Endothelial cell (in vitro differentiated cells): ENCODE measurements around the gene FAM20C. TPM values are rescaled to one million over a fixed set of nuclear protein-coding genes. Genes with fewer than 3 reads are reported as not detected.

Experiments used
- DNase-seq: peaks from one replicate; pipeline ENCODE4 v3.0.0; 2021; ENCODE audit warnings: low spot score
- H3K27ac Mint-ChIP-seq: one replicate; pipeline ENCODE4 v1.8.0; 2021; ENCODE audit warnings: mixed read lengths, inconsistent platforms; ENCODE audit not compliant: unreplicated experiment
- H3K27me3 Mint-ChIP-seq: one replicate; pipeline ENCODE4 v1.8.0; 2021; ENCODE audit warnings: mild to moderate bottlenecking, moderate library complexity, mixed read lengths, inconsistent platforms; ENCODE audit not compliant: unreplicated experiment
- H3K36me3 Mint-ChIP-seq: one replicate; pipeline ENCODE4 v1.8.0; 2021; ENCODE audit warnings: mild to moderate bottlenecking, low read depth, mixed read lengths, inconsistent platforms; ENCODE audit not compliant: unreplicated experiment
- H3K4me1 Mint-ChIP-seq: one replicate; pipeline ENCODE4 v1.8.0; 2021; ENCODE audit warnings: mild to moderate bottlenecking, mixed read lengths, inconsistent platforms; ENCODE audit not compliant: unreplicated experiment
- H3K4me3 Mint-ChIP-seq: one replicate; pipeline ENCODE4 v1.8.0; 2021; ENCODE audit warnings: mild to moderate bottlenecking, mixed read lengths, inconsistent platforms; ENCODE audit not compliant: unreplicated experiment
- H3K9me3 Mint-ChIP-seq: one replicate; pipeline ENCODE4 v1.8.0; 2021; ENCODE audit warnings: mixed read lengths, inconsistent platforms; ENCODE audit not compliant: unreplicated experiment
- CTCF ChIP-seq: fragments of 200-600 bp; sonication (generic); IDR thresholded peaks from one replicate; pipeline ENCODE4 v1.5.0; 2021; ENCODE audit warnings: antibody characterized with exemption; ENCODE audit not compliant: unreplicated experiment
- total RNA-seq: library from RNA; stranded (reverse); fragmentation: NEBNext Ultra II Directional; extraction: Animal tissue kit (Norgen Biotek cat#: 25700); gene quantifications from one replicate; pipeline ENCODE4 v1.2.1, GENCODE V29; 2021; ENCODE audit not compliant: unreplicated experiment

Gene FAM20C
- total RNA-seq, 1 donor from 2014 or later, result 3.1 TPM

DNA sequence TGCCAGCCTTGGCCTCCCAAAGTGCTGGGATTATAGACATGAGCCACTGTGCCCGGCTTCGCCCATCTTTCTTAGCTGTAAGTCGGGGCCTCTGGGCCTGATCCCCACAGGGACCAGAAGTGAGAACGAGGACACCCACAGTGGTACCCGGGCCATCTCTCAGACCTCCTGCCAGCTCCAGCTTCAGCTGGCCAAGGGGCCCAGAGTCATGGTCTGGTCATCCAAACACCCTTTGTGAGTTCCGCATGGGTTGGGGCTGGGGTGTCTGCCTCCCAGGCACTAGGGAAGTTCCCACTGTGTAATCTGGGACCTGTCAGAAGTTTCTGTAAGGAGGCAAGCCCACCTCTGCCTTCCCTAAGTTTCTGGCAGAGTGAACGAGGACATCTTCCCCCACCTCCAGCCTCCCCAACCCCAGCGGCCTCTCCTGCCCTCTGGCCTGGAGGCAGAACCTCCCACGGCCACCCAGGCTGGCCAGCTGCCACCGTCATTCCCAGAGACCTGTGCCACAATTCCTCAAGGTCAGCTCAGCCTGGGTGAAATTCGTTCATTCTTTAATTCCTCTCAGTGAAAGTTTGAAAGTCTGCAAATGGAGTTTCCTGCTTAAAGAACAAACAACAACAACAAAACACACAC lies 78.1 kb downstream of the FAM20C start:
- H3K27ac Mint-ChIP-seq, result peak overlapping the region; percentile 67

DNA sequence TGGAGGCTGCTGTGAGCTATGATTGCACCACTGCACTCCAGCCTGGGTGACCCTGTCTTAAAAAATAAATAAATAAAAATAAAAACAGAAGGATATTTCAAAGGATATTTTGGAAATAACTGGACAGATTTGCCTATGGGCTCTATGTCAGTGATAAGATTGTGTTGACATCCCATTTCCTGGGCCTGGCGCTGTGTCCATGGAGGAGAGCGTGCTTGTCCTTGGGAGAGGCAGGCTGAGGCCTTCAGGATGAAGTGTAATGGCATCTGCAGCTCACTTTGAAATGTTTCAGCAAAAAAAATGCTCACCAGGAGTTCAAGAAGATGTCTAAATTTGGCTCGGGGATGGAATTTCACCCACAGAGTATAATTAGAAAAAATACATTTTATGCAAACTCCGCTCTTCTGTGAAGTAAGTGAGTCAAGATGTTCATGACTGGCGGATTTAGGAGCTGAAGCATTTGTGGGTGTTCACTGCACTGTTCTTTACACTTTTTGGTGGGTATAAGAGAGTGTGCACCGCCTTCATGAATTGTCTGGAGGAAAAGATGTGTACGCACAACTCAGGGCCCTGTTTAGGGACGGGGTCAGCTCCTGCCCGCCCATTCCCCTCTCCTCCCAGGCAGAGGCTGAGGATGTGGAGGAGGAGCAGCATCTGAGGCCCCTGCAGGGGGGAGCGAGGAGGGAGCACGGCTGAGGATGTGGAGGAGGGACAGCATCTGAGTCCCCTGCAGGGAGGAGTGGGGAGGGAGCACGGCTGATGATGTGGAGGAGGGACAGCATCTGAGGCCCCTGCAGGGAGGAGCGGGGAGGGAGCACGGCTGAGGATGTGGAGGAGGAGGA lies 79.1 kb downstream of the FAM20C start:
- H3K4me3 Mint-ChIP-seq, result no peak overlapping the region
- TF ChIP-seq CTCF, result no peak
- H3K27me3 Mint-ChIP-seq, result peaks cover 17% of the 10 kb centered on the region
- H3K4me1 Mint-ChIP-seq, result no peaks in the 10 kb centered on the region
- H3K36me3 Mint-ChIP-seq, result peaks cover 24% of the 10 kb centered on the region
- H3K9me3 Mint-ChIP-seq, result peaks cover 33% of the 10 kb centered on the region
- no peak overlapping the region for H3K27ac Mint-ChIP-seq
- no peak for DNase-seq

More for the DNA sequence above, 78.1 kb downstream of the FAM20C start:
- no peaks in the 10 kb centered on the region for H3K4me1 Mint-ChIP-seq
- no peak for DNase-seq
- no peak overlapping the region for H3K4me3 Mint-ChIP-seq
- H3K27me3 Mint-ChIP-seq, result peaks cover 15% of the 10 kb centered on the region
- no peak for TF ChIP-seq CTCF
- peaks cover 33% of the 10 kb centered on the region for H3K9me3 Mint-ChIP-seq
- peaks cover 24% of the 10 kb centered on the region for H3K36me3 Mint-ChIP-seq

DNA sequence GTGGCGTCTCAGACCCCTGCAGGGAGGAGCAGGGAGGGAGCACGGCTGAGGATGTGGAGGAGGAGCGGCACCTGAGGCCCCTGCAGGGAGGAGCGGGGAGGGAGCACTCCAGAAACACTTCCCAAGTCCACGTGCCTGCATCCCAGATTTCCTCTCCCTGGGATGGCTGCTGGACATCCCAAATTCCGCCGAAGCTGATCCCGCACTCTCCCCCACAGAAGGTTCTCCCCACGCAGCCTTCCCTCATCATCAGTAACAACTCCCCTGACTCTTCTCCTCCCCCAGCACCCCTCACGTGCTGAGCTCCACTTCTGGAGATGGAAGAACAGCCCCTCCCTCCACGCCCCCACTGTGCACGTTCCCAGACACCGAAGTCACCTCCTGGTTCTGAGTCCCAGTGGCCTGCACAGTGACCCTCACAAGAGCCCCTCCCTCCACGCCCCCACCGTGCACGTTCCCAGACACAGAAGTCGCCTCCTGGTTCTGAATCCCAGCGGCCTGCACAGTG lies 79.8 kb downstream of the FAM20C start:
- H3K9me3 Mint-ChIP-seq, result peaks cover 33% of the 10 kb centered on the region
- peaks cover 24% of the 10 kb centered on the region for H3K36me3 Mint-ChIP-seq
- H3K27me3 Mint-ChIP-seq, result peaks cover 17% of the 10 kb centered on the region
- no peak overlapping the region for H3K27ac Mint-ChIP-seq
- no peaks in the 10 kb centered on the region for H3K4me1 Mint-ChIP-seq
- no peak for DNase-seq
- TF ChIP-seq CTCF, result no peak
- no peak overlapping the region for H3K4me3 Mint-ChIP-seq

- Mint-ChIP-seq H3K9me3 (peaks cover 32% of the 10 kb centered on the region), H3K4me1 (no peaks in the 10 kb centered on the region), H3K27ac (no peak overlapping the region), H3K27me3 (peaks cover 15% of the 10 kb centered on the region), H3K4me3 (peak overlapping the region; percentile 62), H3K36me3 (peaks cover 22% of the 10 kb centered on the region)
- no peak for DNase-seq
- TF ChIP-seq CTCF, result no peak
Measured at GRCh38 chr7:272631-273030, 80.3 kb downstream of the FAM20C start.

- Mint-ChIP-seq H3K4me1 (no peaks in the 10 kb centered on the region), H3K9me3 (peaks cover 25% of the 10 kb centered on the region), H3K4me3 (peak overlapping the region; percentile 4), H3K36me3 (peaks cover 15% of the 10 kb centered on the region), H3K27ac (no peak overlapping the region), H3K27me3 (peaks cover 10% of the 10 kb centered on the region)
- DNase-seq, result no peak
- TF ChIP-seq CTCF, result no peak
Measured at GRCh38 chr7:273327-273726, 81.0 kb downstream of the FAM20C start.
